ENCODE data around the gene CADM3.
A peak's percentile ranks its signal among the peaks of the same experiment; 100 is the strongest.

CADM3 gene

GRCh38 chr1:159196543-159196942 lies 25.1 kb downstream of the CADM3 start:
- Histone ChIP-seq H3K4me3 (ENCODE audit: low read depth in 1 of 2, low read length in 2 of 2) (no peak overlapping the region), H3K4me1 (ENCODE audit: control insufficient read depth in 1 of 2, insufficient read depth in 2 of 2, low read length in 2 of 2) (no peaks in the 10 kb centered on the region), H3K27ac (ENCODE audit: low read length) (no peak overlapping the region), H3K9me3 (ENCODE audit: control insufficient read depth in 1 of 2, low read length in 2 of 2) (no peaks in the 10 kb centered on the region), H3K36me3 (ENCODE audit: control insufficient read depth in 1 of 2, insufficient read depth in 2 of 2, low read length in 2 of 2) (no peaks in the 10 kb centered on the region), H3K27me3 (ENCODE audit: low read depth, low read length) (peaks cover 3% of the 10 kb centered on the region)

GRCh38 chr1:159197561-159198557 lies 26.4 kb downstream of the CADM3 start:
- no peak overlapping the region for H3K27ac ChIP-seq (ENCODE audit: low read length)
- no peak overlapping the region for H3K4me3 ChIP-seq (ENCODE audit: low read depth in 1 of 2, low read length in 2 of 2)
- H3K36me3 ChIP-seq (ENCODE audit: control insufficient read depth in 1 of 2, insufficient read depth in 2 of 2, low read length in 2 of 2): no peaks in the 10 kb centered on the region
- no peaks in the 10 kb centered on the region for H3K9me3 ChIP-seq (ENCODE audit: control insufficient read depth in 1 of 2, low read length in 2 of 2)
- H3K27me3 ChIP-seq (ENCODE audit: low read depth, low read length): no peaks in the 10 kb centered on the region
- H3K4me1 ChIP-seq (ENCODE audit: control insufficient read depth in 1 of 2, insufficient read depth in 2 of 2, low read length in 2 of 2): no peaks in the 10 kb centered on the region

- H3K27me3 ChIP-seq (ENCODE audit: low read depth, low read length): no peaks in the 10 kb centered on the region
- H3K9me3 ChIP-seq (ENCODE audit: control insufficient read depth in 1 of 2, low read length in 2 of 2): no peaks in the 10 kb centered on the region
- H3K4me3 ChIP-seq (ENCODE audit: low read depth in 1 of 2, low read length in 2 of 2): no peak overlapping the region
- H3K27ac ChIP-seq (ENCODE audit: low read length): no peak overlapping the region
- no peaks in the 10 kb centered on the region for H3K4me1 ChIP-seq (ENCODE audit: control insufficient read depth in 1 of 2, insufficient read depth in 2 of 2, low read length in 2 of 2)
- H3K36me3 ChIP-seq (ENCODE audit: control insufficient read depth in 1 of 2, insufficient read depth in 2 of 2, low read length in 2 of 2): no peaks in the 10 kb centered on the region
Measured at GRCh38 chr1:159199901-159200300, 28.5 kb downstream of the CADM3 start.

- Histone ChIP-seq H3K27ac (ENCODE audit: low read length) (no peak overlapping the region), H3K27me3 (ENCODE audit: low read depth, low read length) (no peaks in the 10 kb centered on the region), H3K4me1 (ENCODE audit: control insufficient read depth in 1 of 2, insufficient read depth in 2 of 2, low read length in 2 of 2) (no peaks in the 10 kb centered on the region), H3K36me3 (ENCODE audit: control insufficient read depth in 1 of 2, insufficient read depth in 2 of 2, low read length in 2 of 2) (no peaks in the 10 kb centered on the region), H3K9me3 (ENCODE audit: control insufficient read depth in 1 of 2, low read length in 2 of 2) (no peaks in the 10 kb centered on the region), H3K4me3 (ENCODE audit: low read depth in 1 of 2, low read length in 2 of 2) (no peak overlapping the region)
Measured at GRCh38 chr1:159200769-159201168, 29.4 kb downstream of the CADM3 start.

GRCh38 chr1:159201642-159202041 lies 30.2 kb downstream of the CADM3 start:
- Histone ChIP-seq H3K4me1 (ENCODE audit: control insufficient read depth in 1 of 2, insufficient read depth in 2 of 2, low read length in 2 of 2) (no peaks in the 10 kb centered on the region), H3K9me3 (ENCODE audit: control insufficient read depth in 1 of 2, low read length in 2 of 2) (no peaks in the 10 kb centered on the region), H3K27ac (ENCODE audit: low read length) (no peak overlapping the region), H3K36me3 (ENCODE audit: control insufficient read depth in 1 of 2, insufficient read depth in 2 of 2, low read length in 2 of 2) (no peaks in the 10 kb centered on the region), H3K27me3 (ENCODE audit: low read depth, low read length) (no peaks in the 10 kb centered on the region), H3K4me3 (ENCODE audit: low read depth in 1 of 2, low read length in 2 of 2) (no peak overlapping the region)

- H3K4me3 ChIP-seq (ENCODE audit: low read depth in 1 of 2, low read length in 2 of 2): no peak overlapping the region
- no peaks in the 10 kb centered on the region for H3K36me3 ChIP-seq (ENCODE audit: control insufficient read depth in 1 of 2, insufficient read depth in 2 of 2, low read length in 2 of 2)
- no peaks in the 10 kb centered on the region for H3K9me3 ChIP-seq (ENCODE audit: control insufficient read depth in 1 of 2, low read length in 2 of 2)
- H3K27ac ChIP-seq (ENCODE audit: low read length): no peak overlapping the region
- peaks cover 6% of the 10 kb centered on the region for H3K27me3 ChIP-seq (ENCODE audit: low read depth, low read length)
- no peaks in the 10 kb centered on the region for H3K4me1 ChIP-seq (ENCODE audit: control insufficient read depth in 1 of 2, insufficient read depth in 2 of 2, low read length in 2 of 2)
Measured at GRCh38 chr1:159203610-159204009, 32.2 kb downstream of the CADM3 start.

- no peak within 1 kb of the TSS for H3K27ac ChIP-seq (ENCODE audit: low read length)
- no peaks in the 10 kb centered on the region for H3K9me3 ChIP-seq (ENCODE audit: control insufficient read depth in 1 of 2, low read length in 2 of 2)
- no peaks in the 10 kb centered on the region for H3K36me3 ChIP-seq (ENCODE audit: control insufficient read depth in 1 of 2, insufficient read depth in 2 of 2, low read length in 2 of 2)
- H3K4me1 ChIP-seq (ENCODE audit: control insufficient read depth in 1 of 2, insufficient read depth in 2 of 2, low read length in 2 of 2): no peaks in the 10 kb centered on the region
- H3K27me3 ChIP-seq (ENCODE audit: low read depth, low read length): peaks cover 6% of the 10 kb centered on the region
- H3K4me3 ChIP-seq (ENCODE audit: low read depth in 1 of 2, low read length in 2 of 2): peak within 1 kb of the TSS in 1 of 2 donors; percentile 15
Measured at GRCh38 chr1:159204161-159205141, 33.0 kb downstream of the CADM3 start, which contains the start of gene ACKR1. ACKR1 (plus strand) TSS chr1:159204875; CDS start chr1:159204960, 85 bp downstream.

- no peak overlapping the region for H3K27ac ChIP-seq (ENCODE audit: low read length)
- H3K36me3 ChIP-seq (ENCODE audit: control insufficient read depth in 1 of 2, insufficient read depth in 2 of 2, low read length in 2 of 2): no peaks in the 10 kb centered on the region
- peaks cover 6% of the 10 kb centered on the region for H3K27me3 ChIP-seq (ENCODE audit: low read depth, low read length)
- no peaks in the 10 kb centered on the region for H3K9me3 ChIP-seq (ENCODE audit: control insufficient read depth in 1 of 2, low read length in 2 of 2)
- H3K4me1 ChIP-seq (ENCODE audit: control insufficient read depth in 1 of 2, insufficient read depth in 2 of 2, low read length in 2 of 2): no peaks in the 10 kb centered on the region
- H3K4me3 ChIP-seq (ENCODE audit: low read depth in 1 of 2, low read length in 2 of 2): peak overlapping the region in 1 of 2 donors; percentile 15
Measured at GRCh38 chr1:159205225-159205624, 33.8 kb downstream of the CADM3 start.

DNA sequence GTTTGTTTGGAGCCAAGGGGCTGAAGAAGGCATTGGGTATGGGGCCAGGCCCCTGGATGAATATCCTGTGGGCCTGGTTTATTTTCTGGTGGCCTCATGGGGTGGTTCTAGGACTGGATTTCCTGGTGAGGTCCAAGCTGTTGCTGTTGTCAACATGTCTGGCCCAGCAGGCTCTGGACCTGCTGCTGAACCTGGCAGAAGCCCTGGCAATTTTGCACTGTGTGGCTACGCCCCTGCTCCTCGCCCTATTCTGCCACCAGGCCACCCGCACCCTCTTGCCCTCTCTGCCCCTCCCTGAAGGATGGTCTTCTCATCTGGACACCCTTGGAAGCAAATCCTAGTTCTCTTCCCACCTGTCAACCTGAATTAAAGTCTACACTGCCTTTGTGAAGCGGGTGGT lies 34.7 kb downstream of the CADM3 start:
- peak overlapping the region in 1 of 2 donors; percentile 1 for H3K4me3 ChIP-seq (ENCODE audit: low read depth in 1 of 2, low read length in 2 of 2)
- H3K36me3 ChIP-seq (ENCODE audit: control insufficient read depth in 1 of 2, insufficient read depth in 2 of 2, low read length in 2 of 2): no peaks in the 10 kb centered on the region
- H3K27me3 ChIP-seq (ENCODE audit: low read depth, low read length): peaks cover 6% of the 10 kb centered on the region
- no peak overlapping the region for H3K27ac ChIP-seq (ENCODE audit: low read length)
- H3K4me1 ChIP-seq (ENCODE audit: control insufficient read depth in 1 of 2, insufficient read depth in 2 of 2, low read length in 2 of 2): no peaks in the 10 kb centered on the region
- H3K9me3 ChIP-seq (ENCODE audit: control insufficient read depth in 1 of 2, low read length in 2 of 2): no peaks in the 10 kb centered on the region

DNA sequence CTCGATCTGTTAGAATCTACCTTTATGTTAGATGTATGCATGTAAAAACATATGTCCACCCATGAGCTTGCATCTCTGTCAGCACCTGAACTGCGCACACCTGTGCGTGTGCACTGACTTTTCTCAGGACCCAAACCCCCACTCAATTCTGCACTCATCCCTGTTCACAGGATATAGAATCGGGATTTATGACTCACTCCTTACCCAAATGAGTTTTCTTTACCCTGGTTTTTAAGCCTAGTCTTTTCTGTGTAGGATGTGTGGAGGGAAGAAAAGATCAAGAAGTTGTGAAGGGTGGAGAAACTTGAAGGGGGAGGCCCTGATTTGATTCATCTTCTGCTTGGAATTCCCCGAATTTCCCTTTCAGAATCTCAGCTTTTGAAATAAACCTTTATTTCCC lies 35.7 kb downstream of the CADM3 start:
- peaks cover 6% of the 10 kb centered on the region for H3K27me3 ChIP-seq (ENCODE audit: low read depth, low read length)
- H3K27ac ChIP-seq (ENCODE audit: low read length): no peak overlapping the region
- H3K9me3 ChIP-seq (ENCODE audit: control insufficient read depth in 1 of 2, low read length in 2 of 2): no peaks in the 10 kb centered on the region

GRCh38 chr1:159207774-159208173 lies 36.4 kb downstream of the CADM3 start:
- Histone ChIP-seq H3K9me3 (ENCODE audit: control insufficient read depth in 1 of 2, low read length in 2 of 2) (no peaks in the 10 kb centered on the region), H3K27ac (ENCODE audit: low read length) (no peak overlapping the region), H3K36me3 (ENCODE audit: control insufficient read depth in 1 of 2, insufficient read depth in 2 of 2, low read length in 2 of 2) (no peaks in the 10 kb centered on the region), H3K4me1 (ENCODE audit: control insufficient read depth in 1 of 2, insufficient read depth in 2 of 2, low read length in 2 of 2) (no peaks in the 10 kb centered on the region), H3K4me3 (ENCODE audit: low read depth in 1 of 2, low read length in 2 of 2) (peak overlapping the region in 1 of 2 donors; percentile 2), H3K27me3 (ENCODE audit: low read depth, low read length) (peaks cover 6% of the 10 kb centered on the region)

More for the DNA sequence above, 35.7 kb downstream of the CADM3 start:
- Histone ChIP-seq H3K36me3 (ENCODE audit: control insufficient read depth in 1 of 2, insufficient read depth in 2 of 2, low read length in 2 of 2) (no peaks in the 10 kb centered on the region), H3K4me1 (ENCODE audit: control insufficient read depth in 1 of 2, insufficient read depth in 2 of 2, low read length in 2 of 2) (no peaks in the 10 kb centered on the region), H3K4me3 (ENCODE audit: low read depth in 1 of 2, low read length in 2 of 2) (peak overlapping the region in 1 of 2 donors; percentile 1)
